NCI-H82 treated with DMSO at 0.1 percent for 48 hours (cell line): ENCODE measurements around the gene ALDH4A1.
A peak's percentile ranks its signal among the peaks of the same experiment; 100 is the strongest.
"Not testable (repeated sequence)": the region's sequence is repeated elsewhere in the genome, so short reads cannot be mapped to it uniquely, and the experiment has no call there.

Source experiments
- DNase-seq: peaks from one replicate; lab custom pipeline; 2025; ENCODE audit not compliant: unreplicated experiment; lab: John Stamatoyannopoulos, UW

ALDH4A1 gene

GRCh38 chr1:18879215-18879790 lies 23.1 kb downstream of the ALDH4A1 start:
- no peak for DNase-seq

GRCh38 chr1:18878538-18879214 lies 23.7 kb downstream of the ALDH4A1 start:
- no peak for DNase-seq

- DNase-seq = no peak
Observed at GRCh38 chr1:18877282-18877681, 25.1 kb downstream of the ALDH4A1 start.

- no peak for DNase-seq
Observed at GRCh38 chr1:18876210-18876609, 26.1 kb downstream of the ALDH4A1 start.

- DNase-seq = no peak
Observed at GRCh38 chr1:18875796-18876128, 26.6 kb downstream of the ALDH4A1 start.

- peak; percentile 70 for DNase-seq
Observed at GRCh38 chr1:18875107-18875795, 27.1 kb downstream of the ALDH4A1 start.

GRCh38 chr1:18874600-18874999 lies 27.8 kb downstream of the ALDH4A1 start:
- DNase-seq = no peak

GRCh38 chr1:18874036-18874435 lies 28.3 kb downstream of the ALDH4A1 start:
- DNase-seq = no peak

- DNase-seq = no peak
Observed at GRCh38 chr1:18872071-18872611, 30.2 kb downstream of the ALDH4A1 start.

- DNase-seq = no peak
Observed at GRCh38 chr1:18871401-18872070, 30.8 kb downstream of the ALDH4A1 start.

GRCh38 chr1:18870957-18871356 lies 31.4 kb downstream of the ALDH4A1 start:
- DNase-seq = no peak

GRCh38 chr1:18870595-18870865 lies 31.8 kb downstream of the ALDH4A1 start:
- DNase-seq = not testable (repeated sequence)

GRCh38 chr1:18869847-18870594 lies 32.3 kb downstream of the ALDH4A1 start:
- no peak for DNase-seq

GRCh38 chr1:18868801-18869424 lies 33.4 kb downstream of the ALDH4A1 start:
- no peak for DNase-seq

- DNase-seq = no peak
Observed at GRCh38 chr1:18868354-18868753, 34.0 kb downstream of the ALDH4A1 start.

- DNase-seq = no peak
Observed at GRCh38 chr1:18866846-18867245, 35.5 kb downstream of the ALDH4A1 start.

GRCh38 chr1:18866314-18866713 lies 36.0 kb downstream of the ALDH4A1 start:
- DNase-seq = no peak

GRCh38 chr1:18865176-18865575 lies 37.2 kb downstream of the ALDH4A1 start:
- no peak for DNase-seq

- no peak for DNase-seq
Observed at GRCh38 chr1:18861590-18861989, 40.8 kb downstream of the ALDH4A1 start.

- DNase-seq = no peak
Observed at GRCh38 chr1:18861082-18861481, 41.3 kb downstream of the ALDH4A1 start.

- DNase-seq = no peak
Observed at GRCh38 chr1:18859560-18859959, 42.8 kb downstream of the ALDH4A1 start, which contains the start of gene TAS1R2. Gene TAS1R2 (minus strand): TSS chr1:18859660. CDS start chr1:18859660, 0 bp downstream.
